ENCODE data around the gene MPND.
A peak's percentile ranks its signal among the peaks of the same experiment; 100 is the strongest.

Gene MPND

DNA sequence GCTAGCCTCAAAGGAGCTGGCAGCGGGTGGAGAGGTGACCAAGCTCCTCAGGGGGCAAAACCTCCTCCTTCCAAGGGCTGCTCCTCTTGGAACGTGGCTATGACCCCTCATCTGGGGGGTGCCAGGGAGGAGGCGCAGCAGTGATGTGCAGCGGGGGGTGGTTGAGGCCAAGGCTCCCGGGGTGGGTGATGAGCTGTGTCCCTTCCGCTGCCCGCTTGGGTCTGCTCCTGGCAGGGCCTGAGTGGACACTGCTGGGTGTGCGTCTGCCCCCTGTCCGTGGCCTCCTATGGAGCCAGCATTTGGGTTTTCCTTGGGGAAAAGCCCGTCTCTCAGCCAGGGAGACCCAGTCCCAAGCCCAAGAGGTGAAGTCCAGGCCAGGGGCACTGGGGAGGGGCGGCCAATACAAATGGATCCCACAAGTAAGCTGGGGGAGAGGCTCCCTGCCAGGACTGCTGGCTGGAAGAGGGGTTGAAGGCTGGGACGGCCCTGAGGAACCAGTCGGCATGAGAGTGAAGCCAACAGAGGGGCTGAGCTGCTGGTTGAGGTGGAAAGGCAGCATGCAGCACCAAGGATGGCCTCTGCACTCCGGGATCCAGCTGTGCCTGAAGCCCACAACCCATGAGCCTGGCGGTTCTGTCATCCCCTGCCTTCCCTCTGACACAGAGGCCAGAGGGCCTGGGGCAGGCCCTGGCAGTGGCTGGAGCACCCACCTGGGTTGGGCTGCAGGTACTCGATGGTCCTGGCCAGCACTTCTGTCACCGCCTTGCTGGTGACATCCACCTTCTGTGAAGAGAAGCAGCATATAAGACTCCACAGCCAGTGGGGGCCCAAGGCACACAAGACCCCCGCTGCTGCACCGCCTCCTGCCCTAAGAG, 22.7 kb downstream of the MPND start:
- DNase-seq, result no peak

DNA sequence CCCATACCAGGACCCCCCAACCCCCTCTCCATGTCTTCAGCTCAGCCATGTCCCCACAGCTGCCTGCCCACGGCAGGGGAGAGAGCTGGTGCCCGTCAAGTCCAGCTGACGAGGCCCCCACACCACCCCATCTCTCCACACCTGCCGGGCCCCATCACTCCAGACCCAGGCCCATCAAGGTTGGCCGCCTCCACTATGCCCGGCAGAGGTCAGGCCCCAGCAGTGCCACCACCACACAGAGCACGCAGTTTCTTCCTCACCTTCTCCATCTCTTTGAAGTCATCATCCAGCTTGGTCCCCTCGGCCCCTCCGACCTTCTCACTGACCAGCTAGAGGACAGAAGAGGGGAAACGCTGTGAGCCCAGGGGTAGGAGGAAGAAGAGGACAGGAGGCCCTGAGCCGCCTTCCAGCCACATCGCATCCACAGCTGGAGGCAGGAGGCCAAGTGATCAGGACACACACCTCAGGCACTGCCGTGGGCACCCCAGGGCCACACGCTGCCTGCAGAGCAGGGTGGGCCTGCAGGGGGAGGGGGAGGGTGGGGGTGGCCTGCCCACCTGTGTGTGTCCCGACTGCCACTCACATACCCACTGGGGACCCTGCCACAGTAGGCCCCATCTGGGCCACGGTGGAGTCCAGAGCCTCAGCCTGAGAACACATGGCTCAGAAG, 23.4 kb downstream of the MPND start:
- no peak for DNase-seq

DNA sequence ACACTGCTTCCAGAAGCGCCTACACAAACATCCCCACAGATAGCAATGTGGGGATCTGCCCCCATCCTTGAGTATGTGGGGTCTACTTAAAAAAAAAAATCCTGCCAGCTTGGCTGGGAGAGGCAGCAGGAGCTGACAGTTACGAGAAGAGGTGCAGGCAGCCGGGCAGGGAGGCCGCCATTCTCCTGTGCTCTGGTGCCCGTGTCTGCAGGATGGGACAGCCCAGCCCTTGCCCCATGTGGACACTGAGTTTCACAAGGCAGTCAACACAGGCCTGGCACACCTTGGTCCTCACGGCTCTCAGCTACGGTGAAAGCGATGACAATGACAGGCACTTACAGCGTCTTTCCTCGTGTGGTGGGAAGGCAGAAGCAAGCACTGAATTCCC, 24.0 kb downstream of the MPND start:
- no peak for DNase-seq

DNA sequence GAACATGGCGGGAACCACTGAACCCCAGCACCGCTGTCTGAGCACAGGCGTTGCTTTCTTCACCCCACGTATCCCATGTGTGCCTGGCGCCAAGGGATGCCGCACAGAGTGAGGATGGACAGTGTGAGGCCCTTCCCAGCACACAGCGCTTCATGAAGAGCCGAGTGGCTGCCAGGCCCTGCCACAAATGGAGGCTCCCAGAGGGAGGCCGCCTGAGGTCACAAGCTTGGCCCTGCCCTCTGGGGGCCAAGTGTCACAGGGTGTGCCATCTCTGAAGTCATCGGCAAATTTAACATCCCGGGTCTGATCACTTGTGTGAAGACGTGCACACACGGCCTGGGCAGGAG, 24.4 kb downstream of the MPND start:
- DNase-seq, result no peak

DNA sequence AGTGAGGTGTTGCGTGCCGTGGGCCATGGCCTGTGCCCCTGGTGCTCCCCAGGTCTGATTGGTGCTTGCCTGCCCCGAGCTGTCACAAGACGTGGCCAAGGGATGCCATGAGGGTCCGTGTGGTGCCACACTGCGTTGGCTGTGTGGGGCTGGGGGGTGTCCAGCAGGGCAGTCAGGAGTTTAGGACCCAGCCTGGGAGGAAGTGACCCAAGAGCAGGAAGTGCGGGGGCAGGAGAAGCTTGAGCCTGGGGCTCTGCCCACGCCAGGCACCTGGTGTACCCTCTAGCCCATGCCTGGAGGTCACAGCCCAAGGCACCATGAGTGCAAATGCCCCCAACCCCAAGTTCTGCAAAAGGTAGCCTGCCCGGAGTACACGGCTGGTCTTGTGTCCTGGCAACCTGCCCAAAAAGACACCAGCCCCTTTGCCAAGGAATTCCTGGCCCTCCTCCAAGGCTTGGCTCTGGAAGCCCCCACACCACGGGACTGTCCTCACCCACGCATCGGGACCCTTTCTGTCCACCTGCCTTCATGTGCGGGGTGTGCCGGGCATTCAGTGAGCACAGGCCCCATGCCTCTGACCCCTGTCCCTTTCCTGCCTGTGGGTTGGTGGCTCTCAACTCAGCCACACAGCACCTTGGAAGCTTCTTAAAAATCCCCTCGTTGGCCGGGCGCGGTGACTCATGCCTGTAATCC, 24.9 kb downstream of the MPND start:
- peak in 1 of 56 donors; percentile 45 for DNase-seq

DNA sequence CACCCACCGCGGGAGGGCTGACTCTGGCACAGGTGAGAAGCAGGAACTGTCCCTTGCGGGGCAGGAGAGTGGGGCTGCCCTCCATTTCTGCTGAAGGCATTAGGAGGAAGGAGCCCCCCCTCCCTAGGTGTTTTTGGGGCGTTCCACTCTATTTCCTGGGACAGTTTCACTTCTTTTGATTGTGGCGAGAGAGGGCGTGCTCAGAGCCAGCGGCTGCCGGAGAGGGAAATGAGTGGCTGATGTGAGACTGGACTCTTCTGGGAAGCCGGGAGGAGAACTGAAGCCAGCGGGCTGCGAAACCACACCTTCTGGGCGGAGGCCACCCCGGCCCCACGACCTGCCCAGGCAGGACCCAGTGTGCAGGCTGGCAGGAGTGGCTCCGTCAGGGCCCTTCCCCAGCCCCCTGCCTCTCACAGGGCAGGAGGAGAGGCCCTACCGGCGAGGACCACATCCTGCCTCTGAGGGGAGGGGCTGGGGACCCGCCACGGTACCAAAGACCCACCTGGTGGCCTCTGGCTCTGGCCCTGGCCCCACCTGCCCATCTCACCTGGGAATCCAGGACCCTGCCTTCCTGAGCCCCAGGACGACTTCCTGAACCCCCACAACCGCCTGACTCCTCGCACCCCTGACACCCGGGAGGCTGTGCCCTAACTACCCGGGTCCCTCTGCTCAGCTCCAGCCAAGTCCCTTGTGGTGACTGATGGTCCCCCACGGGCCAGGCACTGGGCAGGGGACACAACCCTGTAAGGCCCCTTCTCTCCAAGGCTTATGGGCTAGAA, 25.9 kb downstream of the MPND start:
- peak in 4 of 56 donors; percentile 11 to 39 (median 22) for DNase-seq

DNA sequence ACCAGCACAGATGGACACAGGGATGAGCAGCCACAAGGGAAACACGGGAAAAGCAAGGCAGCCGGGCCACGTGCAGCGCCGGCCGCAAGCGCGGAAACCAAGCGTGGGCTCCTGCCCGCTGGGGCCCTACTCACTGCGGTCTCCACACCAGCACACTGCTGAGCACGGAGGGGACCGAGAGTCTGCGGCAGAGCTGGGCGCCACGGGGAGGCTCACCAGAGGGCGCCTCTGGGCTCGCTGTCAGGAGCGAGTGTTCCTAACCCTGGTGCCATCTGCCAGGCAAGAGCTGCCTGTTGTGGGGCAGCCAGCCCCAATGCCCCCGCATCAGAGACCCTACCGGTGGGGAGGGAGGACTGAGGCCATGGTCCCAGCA, 26.5 kb downstream of the MPND start:
- peak in 40 of 56 donors; percentile 10 to 74 (median 41) for DNase-seq

DNA sequence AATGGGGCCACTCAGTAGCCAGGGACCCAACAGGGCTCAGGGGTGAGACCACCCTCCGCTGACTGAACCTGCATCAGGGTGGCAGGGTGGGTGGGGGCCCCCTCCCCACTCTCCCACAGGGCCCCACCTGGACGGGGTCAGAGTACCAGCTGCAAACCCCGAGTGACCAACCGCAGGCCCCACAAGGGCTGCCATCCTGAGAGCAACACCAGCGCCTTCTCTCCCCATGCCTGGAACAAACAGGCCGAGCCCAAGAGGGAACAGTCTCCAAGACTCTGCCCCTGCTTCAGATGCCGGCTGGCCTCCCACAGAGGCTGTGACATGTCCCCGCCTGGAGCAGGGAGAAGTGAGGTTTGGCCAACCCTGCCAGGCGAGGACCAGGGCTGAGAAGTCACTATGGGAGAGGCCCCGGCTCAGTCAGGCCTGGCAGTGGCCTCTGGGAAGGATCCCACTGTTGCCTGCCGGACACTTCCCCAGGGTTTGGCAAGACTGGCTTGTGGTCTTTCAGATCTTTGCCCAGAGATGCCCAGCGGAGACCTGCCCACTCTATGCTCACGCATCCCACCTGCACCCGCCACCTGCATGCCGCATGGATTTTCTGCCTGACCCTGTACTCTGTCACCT, 27.2 kb downstream of the MPND start:
- DNase-seq, result no peak

DNA sequence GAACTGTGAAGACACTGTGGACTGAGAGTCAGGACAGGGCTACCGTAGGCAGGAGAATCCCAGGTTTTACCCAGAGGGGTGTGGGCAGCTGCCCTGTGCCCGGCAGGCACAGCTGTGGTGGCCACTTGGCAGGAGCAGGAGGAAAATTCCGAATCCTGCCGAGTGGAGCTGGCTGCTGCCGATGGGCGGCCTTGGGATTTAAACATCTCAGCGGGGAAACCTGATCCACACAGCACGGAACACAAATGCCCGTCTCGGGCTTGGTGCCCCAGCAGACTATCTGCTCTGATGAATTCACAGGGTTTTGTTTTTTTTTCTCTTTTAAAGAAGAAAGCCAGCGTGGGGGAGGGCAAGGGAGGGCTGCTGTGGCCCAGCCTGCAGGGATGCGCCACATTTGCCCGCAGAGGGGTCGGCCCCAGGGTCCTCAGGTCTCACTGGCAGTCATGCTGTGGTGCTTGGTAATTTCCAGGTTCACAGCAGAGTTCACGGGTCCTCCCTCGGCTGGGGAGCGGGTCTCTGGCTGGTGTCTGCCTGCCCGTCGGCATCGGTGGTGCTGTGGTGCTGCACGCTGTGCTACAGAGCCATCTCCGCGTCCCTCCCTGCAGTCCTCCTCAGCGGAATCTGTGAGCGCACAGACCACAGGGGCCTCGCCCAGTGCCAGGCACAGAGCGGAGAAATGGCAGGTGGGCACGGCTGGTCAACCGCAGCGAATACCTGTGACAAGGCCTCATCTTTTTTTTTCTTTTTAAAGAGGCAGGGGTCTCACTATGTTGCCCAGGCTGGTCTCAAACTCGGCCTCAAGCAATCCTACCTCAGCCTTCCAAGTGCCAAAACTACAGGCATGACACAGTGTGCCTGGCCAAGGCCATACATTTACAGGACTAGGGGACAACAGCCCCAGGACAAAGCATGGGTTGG, 28.1 kb downstream of the MPND start:
- no peak for DNase-seq

DNA sequence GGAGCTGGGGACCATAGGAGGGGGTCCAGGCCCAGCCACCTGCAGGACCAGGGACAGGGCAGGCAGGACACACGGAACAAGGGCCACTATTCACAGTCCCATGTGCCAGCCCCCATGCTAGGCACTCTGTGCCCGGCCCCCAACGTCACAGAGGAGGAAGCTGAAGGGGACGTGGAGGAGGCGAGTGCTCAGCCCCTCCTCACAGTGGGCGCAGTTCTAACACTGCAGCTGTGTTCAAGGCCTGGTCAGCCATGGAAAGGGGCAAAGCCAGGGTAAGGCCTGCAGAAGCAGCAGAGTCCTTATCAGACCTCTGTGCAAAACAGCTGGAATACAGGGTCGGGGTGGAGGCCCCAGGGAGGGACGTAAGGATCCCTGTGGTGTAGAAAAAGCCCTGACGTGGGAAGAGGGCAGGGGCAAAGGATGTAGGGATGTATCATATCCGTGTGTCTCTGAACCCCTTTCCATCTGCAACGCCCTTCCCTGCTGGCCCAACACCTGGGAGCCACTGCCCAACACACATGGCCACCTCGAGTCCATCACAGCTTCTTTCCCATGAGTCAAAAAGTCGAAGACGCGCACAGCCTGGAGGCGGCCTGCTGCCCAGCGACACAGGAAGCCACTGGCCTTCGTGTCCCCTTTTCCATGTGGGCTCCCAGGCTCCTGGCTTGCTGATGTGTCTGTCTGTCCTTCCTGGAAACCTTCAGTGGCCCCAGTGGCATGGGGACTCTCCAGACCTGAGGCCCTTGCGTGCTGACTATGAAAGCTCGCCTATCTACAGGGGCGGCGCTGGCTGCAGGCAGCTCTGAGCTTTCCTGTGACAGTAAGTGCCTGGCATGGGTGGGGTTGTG, 29.0 kb downstream of the MPND start:
- peak in 1 of 56 donors; percentile 20 for DNase-seq

DNA sequence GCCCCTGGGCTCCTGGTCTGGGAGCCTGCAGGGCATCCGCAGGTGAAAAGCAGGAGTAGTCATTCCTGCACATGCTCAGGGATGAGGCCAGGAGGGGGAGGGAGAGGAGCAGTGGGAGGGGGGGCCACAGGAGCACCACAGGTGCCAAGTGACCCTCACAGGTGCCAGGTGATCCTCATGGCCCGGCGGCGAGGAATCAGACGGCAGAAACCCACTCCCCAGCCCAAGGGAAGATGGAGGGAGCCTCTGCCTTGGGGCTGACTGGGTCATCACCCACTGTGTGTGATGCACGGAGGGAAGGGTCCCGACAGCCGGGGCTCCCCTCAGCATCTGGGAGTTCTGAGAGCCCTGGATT, 29.6 kb downstream of the MPND start:
- DNase-seq, result no peak

DNA sequence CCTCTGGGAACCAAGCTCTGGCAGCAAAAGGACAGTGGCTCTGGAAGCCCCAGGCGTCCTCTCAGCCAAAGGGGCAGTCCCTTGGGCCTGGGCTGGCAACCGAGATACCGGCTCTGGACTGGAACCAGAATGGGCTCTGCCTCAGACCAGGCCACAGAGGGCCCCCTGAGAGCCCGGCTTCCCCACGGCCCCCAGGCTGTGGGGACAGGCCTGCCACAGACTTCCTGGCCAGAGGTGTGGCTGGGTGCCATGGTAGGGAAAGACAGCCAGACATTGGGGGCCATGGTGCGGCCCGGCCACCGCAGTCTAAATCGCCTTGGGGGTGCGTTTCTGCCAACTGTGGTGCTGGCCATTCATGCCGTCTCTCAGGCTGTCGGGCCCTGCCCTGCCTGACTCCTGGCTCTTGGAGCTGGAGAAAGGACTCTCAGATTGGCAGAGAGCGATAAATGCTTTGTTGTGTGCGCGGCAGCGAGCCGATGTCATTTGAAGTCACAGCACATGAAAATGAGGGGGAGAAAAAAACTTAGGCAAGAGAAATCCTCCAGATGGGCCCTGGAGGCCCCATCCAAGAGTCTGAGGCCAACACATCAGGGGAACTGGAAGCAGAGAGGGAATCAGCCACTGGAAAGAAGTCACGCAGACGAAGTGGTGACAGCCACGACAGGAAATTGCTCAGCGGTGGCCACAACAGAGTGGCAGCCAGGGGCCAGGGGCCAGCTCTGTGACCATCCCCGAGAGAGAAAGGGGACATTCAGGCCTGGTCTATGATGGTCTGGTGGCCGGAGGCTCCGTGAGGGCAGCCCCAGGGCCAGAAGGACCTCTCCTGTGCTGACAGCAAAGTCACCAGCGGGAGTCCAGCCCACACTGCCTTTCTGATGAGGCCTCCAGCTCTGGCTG, 30.5 kb downstream of the MPND start:
- DNase-seq, result peak in 47 of 56 donors; percentile 26 to 82 (median 59)

DNA sequence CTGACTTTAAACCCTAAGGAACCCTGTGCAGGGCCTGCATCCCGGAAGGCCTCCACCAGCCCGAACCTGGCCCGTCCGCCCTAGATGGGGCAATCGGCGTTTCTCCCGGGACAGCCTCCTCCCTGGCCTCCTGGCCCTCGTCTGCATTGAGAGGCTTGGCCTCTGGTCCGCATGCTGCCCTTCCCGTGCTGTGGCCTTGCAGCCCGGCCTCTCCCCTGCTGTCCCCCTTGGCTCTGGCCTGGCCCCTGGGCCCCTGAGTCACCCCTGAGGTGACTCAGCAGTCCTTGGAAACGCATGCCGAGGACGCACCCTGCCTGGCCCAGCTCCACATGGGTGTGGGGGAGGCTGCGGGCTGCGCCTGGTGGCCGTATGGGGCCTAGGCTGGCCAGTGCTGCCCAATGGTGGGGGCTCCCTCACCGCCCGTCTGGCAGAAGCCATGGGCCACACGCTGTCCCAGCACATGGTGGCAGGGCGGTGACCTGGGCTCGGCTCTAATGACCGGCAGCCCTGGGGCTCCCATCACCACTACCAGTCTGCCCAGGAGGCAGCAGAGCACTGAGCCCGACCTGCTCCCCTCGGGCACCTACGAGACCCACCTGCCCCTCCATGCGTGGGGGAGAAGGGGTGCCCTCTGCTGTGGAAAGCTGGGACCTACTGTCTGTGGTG, 31.3 kb downstream of the MPND start:
- peak in 4 of 56 donors; percentile 45 to 61 (median 46) for DNase-seq

DNA sequence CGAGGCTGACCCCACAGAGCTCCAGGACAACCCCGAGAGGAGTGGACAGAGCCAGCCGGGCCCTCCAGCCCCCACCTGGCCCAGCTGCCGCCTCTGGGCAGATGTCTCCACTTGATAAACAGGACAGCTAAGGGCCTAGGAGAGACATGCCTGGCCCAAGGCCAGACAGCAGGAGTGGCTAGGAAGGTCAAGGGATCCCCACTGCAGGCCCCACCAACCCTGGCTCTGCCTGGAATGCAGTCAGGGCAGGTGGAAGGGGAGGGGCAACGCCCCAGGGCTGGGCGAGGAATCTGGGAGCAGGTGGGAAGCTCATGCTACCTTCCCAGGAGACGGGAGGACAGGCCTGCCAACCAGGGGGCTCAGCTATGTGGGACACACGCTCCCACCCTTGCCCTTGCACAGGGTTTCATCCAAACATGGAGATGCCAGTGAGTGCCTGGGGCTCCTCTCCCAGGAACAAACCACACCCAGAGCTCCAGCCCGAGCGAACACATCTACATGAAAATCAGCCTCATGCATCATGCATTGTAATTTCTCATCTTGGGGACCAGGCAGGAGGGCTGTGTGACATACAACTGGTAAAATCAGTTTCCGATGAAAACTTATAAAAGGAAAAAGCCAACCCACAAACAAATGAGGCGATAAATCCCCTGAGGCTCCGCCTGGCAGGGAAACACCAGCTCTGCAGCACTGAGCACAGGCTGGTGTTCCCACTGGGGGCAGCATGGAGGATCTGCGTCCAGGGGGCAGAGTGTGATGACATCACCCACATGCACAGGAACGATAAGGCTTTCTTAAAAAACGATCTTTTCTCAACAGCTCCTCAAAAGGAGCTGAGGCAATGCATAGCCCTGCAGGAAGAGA, 32.0 kb downstream of the MPND start:
- DNase-seq, result peak in 23 of 56 donors; percentile 22 to 68 (median 47)

DNA sequence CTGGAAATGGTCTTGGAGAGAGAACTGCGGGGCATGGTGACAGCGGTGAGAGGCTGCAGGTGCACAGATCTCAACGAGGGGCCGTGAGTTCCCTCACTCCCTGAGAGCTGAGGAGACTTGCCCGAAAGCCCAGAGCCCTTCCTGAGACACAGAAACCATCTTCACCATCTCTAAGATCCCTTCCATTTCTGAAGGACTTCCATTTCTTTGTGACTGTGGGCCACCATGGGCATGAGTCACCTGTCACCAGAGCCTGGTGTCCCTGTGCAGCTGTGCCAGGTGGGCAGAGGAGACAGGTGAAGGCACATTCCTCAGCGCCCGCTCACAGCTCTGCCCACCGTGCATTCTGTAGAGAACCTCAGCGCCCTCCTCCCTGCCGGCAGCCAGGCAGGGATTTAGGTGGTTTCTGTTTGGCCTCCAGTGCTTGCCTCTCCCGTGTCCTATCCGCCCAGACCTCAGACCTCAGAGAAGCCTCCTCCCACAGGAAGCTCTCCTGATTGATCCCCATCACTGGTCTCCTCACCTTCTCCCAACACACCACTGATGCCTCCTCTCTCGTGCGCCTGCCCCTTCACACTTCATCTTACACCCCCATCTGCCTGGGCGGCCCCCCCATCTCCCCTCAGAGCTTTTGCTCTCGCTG, 32.8 kb downstream of the MPND start:
- no peak for DNase-seq

DNA sequence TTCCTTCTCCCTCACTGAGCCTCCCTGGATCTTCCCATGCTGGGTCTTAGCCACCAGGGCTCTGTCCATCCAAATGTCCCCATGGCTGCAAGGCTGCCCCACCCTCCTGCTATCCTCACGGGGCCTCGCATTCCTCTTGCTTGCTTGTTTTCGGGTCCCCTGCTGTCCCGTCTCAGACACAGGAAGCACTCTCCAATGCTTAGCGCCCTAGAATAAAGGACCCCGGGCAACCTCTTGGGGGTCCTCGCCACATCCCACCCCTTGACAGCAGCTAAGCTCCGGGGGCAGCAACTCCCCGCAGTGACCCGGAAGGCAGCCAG, 33.3 kb downstream of the MPND start:
- no peak for DNase-seq

Measured in amygdala (tissue), 56 donors.